ENCODE data around the gene CARNS1. TPM values are rescaled to one million over a fixed set of nuclear protein-coding genes. Genes with fewer than 3 reads are reported as not detected.

CARNS1 gene
- total and polyA plus RNA-seq, 4 donors: 0.05 to 0.19 (median 0.10) TPM

GRCh38 chr11:67466367-67466766 lies 50.9 kb downstream of the CARNS1 start:
- TF ChIP-seq YY1 (IDR thresholded peaks at IDR 0.05) (no peak), GABPA (IDR thresholded peaks at IDR 0.05 in 1 of 2, conservative IDR thresholded peaks at IDR 0.05 in 1 of 2) (no peak), JUND (IDR thresholded peaks at IDR 0.05) (no peak), ZBTB33 (IDR thresholded peaks at IDR 0.05) (no peak), NR2F2 (IDR thresholded peaks at IDR 0.05) (no peak), TAF1 (conservative IDR thresholded peaks at IDR 0.05) (no peak), RXRA (IDR thresholded peaks at IDR 0.05) (peak in 1 of 2 donors; percentile 9), HNF4G (IDR thresholded peaks at IDR 0.05) (no peak), HNF4A (conservative IDR thresholded peaks at IDR 0.05) (peak in 1 of 2 donors; percentile 14), FOXA2 (IDR thresholded peaks at IDR 0.05) (no peak), EGR1 (IDR thresholded peaks at IDR 0.05; ENCODE audit: low read depth in 2 of 2) (no peak), RAD21 (IDR thresholded peaks at IDR 0.05) (peak in 1 of 2 donors; percentile 13), SP1 (IDR thresholded peaks at IDR 0.05) (peak; percentile 57), FOXA1 (IDR thresholded peaks at IDR 0.05) (no peak)
- TF ChIP-seq, protein P1, sequence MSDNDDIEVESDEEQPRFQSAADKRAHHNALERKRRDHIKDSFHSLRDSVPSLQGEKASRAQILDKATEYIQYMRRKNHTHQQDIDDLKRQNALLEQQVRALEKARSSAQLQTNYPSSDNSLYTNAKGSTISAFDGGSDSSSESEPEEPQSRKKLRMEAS (IDR thresholded peaks at IDR 0.05): no peak
- TF ChIP-seq, protein P2, sequence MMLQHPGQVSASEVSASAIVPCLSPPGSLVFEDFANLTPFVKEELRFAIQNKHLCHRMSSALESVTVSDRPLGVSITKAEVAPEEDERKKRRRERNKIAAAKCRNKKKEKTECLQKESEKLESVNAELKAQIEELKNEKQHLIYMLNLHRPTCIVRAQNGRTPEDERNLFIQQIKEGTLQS (IDR thresholded peaks at IDR 0.05): no peak
- TF ChIP-seq, protein P3, sequence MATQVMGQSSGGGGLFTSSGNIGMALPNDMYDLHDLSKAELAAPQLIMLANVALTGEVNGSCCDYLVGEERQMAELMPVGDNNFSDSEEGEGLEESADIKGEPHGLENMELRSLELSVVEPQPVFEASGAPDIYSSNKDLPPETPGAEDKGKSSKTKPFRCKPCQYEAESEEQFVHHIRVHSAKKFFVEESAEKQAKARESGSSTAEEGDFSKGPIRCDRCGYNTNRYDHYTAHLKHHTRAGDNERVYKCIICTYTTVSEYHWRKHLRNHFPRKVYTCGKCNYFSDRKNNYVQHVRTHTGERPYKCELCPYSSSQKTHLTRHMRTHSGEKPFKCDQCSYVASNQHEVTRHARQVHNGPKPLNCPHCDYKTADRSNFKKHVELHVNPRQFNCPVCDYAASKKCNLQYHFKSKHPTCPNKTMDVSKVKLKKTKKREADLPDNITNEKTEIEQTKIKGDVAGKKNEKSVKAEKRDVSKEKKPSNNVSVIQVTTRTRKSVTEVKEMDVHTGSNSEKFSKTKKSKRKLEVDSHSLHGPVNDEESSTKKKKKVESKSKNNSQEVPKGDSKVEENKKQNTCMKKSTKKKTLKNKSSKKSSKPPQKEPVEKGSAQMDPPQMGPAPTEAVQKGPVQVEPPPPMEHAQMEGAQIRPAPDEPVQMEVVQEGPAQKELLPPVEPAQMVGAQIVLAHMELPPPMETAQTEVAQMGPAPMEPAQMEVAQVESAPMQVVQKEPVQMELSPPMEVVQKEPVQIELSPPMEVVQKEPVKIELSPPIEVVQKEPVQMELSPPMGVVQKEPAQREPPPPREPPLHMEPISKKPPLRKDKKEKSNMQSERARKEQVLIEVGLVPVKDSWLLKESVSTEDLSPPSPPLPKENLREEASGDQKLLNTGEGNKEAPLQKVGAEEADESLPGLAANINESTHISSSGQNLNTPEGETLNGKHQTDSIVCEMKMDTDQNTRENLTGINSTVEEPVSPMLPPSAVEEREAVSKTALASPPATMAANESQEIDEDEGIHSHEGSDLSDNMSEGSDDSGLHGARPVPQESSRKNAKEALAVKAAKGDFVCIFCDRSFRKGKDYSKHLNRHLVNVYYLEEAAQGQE (IDR thresholded peaks at IDR 0.05): no peak
- TF ChIP-seq, protein P4, sequence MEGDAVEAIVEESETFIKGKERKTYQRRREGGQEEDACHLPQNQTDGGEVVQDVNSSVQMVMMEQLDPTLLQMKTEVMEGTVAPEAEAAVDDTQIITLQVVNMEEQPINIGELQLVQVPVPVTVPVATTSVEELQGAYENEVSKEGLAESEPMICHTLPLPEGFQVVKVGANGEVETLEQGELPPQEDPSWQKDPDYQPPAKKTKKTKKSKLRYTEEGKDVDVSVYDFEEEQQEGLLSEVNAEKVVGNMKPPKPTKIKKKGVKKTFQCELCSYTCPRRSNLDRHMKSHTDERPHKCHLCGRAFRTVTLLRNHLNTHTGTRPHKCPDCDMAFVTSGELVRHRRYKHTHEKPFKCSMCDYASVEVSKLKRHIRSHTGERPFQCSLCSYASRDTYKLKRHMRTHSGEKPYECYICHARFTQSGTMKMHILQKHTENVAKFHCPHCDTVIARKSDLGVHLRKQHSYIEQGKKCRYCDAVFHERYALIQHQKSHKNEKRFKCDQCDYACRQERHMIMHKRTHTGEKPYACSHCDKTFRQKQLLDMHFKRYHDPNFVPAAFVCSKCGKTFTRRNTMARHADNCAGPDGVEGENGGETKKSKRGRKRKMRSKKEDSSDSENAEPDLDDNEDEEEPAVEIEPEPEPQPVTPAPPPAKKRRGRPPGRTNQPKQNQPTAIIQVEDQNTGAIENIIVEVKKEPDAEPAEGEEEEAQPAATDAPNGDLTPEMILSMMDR (IDR thresholded peaks at IDR 0.05; ENCODE audit: low read depth, low read length, missing input control): no peak
- WGBS: 71% methylated on average over 5 of the region's 5 CpGs
- Histone ChIP-seq H3K36me3 (ENCODE audit: control insufficient read depth in 4 of 4, insufficient read depth in 3 of 4, low read depth in 1 of 4, low read length in 3 of 4) (no peaks in the 10 kb centered on the region), H3K9ac (ENCODE audit: low read depth in 1 of 2, low read length in 2 of 2) (no peak overlapping the region), H3K9me3 (ENCODE audit: control insufficient read depth in 4 of 4, low read length in 3 of 4) (no peaks in the 10 kb centered on the region), H3K27ac (ENCODE audit: low read depth in 1 of 2, low read length in 2 of 2) (peak overlapping the region; percentile 47 to 48), H3K27me3 (ENCODE audit: control insufficient read depth in 4 of 4, insufficient read depth in 4 of 4, low read length in 3 of 4) (no peaks in the 10 kb centered on the region), H3K4me3 (ENCODE audit: low read depth in 1 of 3, low read length in 3 of 3) (no peak overlapping the region), H3K4me1 (ENCODE audit: control insufficient read depth in 4 of 4, insufficient read depth in 4 of 4, low read length in 3 of 4) (peaks cover 19 to 43% (median 31%) of the 10 kb centered on the region in 4 donors)
- DNase-seq (ENCODE audit: low spot score): no peak

All from liver (tissue), 9 donors.